K562 treated with DMSO at 1 percent for 4 hours (cell line): ENCODE measurements around the gene USH1G. TPM values are rescaled to one million over a fixed set of nuclear protein-coding genes. Genes with fewer than 3 reads are reported as not detected.

Experiments used
- total RNA-seq: library from RNA; unstranded; fragments of 300-600 nt; gene quantifications from 2 replicates; pipeline ENCODE4 v1.2.3, GENCODE V29; 2022; ENCODE audit not compliant: insufficient read depth

The USH1G gene
- total RNA-seq = 0.33 and 0.47 TPM in 2 replicates

GRCh38 chr17:74922694-74923537, at the start of gene USH1G:
TSS of gene USH1G (minus strand) at chr17:74923255. CDS start at chr17:74923073, 182 bp downstream.

GRCh38 chr17:74972107-74972972, 49.3 kb upstream of the USH1G start, which contains the start of gene HID1:
TSS of gene HID1 (minus strand) at chr17:74972759. CDS start at chr17:74972656, 103 bp downstream.

GRCh38 chr17:74935585-74936469, 12.8 kb upstream of the USH1G start, which contains the start of gene OTOP3:
TSS of gene OTOP3 (plus strand) at chr17:74935898. CDS start at chr17:74935922, 24 bp downstream.

GRCh38 chr17:74924250-74924948, 1.3 kb upstream of the USH1G start, which contains the start of gene OTOP2:
TSS of gene OTOP2 (plus strand) at chr17:74924273. CDS start at chr17:74924633, 360 bp downstream.

GRCh38 chr17:74892974-74893911, 29.8 kb downstream of the USH1G start, which contains the start of gene FADS6:
TSS of gene FADS6 (minus strand) at chr17:74893633. CDS start at chr17:74893595, 38 bp downstream.

GRCh38 chr17:74872313-74873036, 50.6 kb downstream of the USH1G start, which contains the start of gene FDXR:
TSS of gene FDXR (minus strand) at chr17:74872994. CDS start at chr17:74872944, 50 bp downstream.

Other genes with a start within 250 kb of the USH1G start
- gene CD300LF, start 210.3 kb downstream of the USH1G start, total RNA-seq = not detected in 2 replicates
- gene RAB37, start 186.0 kb downstream of the USH1G start, total RNA-seq = not detected in 2 replicates
- gene NHERF1, start 174.6 kb downstream of the USH1G start, total RNA-seq = 72.2 and 83.0 TPM in 2 replicates
- 22.0 and 26.5 TPM in 2 replicates for gene NAT9, start 146.9 kb downstream of the USH1G start, total RNA-seq
- 0.86 and 1.1 TPM in 2 replicates for gene GRIN2C, start 63.4 kb downstream of the USH1G start, total RNA-seq
- 85.8 and 115 TPM in 2 replicates for gene FDXR, start 50.3 kb downstream of the USH1G start, total RNA-seq
- 0.62 TPM in 1 of 2 replicates, not detected in the other for gene FADS6, start 29.6 kb downstream of the USH1G start, total RNA-seq
- 0.40 TPM in 1 of 2 replicates, not detected in the other for gene OTOP2, start 1.0 kb upstream of the USH1G start, total RNA-seq
- not detected in 2 replicates for gene OTOP3, start 12.6 kb upstream of the USH1G start, total RNA-seq
- 3.9 and 9.1 TPM in 2 replicates for gene HID1, start 49.5 kb upstream of the USH1G start, total RNA-seq
- 13.3 and 19.2 TPM in 2 replicates for gene CDR2L, start 64.4 kb upstream of the USH1G start, total RNA-seq
- gene MRPL58, start 89.4 kb upstream of the USH1G start, total RNA-seq = 54.4 and 62.3 TPM in 2 replicates
- 428 and 454 TPM in 2 replicates for gene ATP5PD, start 123.7 kb upstream of the USH1G start, total RNA-seq
- 27.3 and 29.3 TPM in 2 replicates for gene KCTD2, start 124.0 kb upstream of the USH1G start, total RNA-seq
- gene SLC16A5, start 164.7 kb upstream of the USH1G start, total RNA-seq = 2.7 and 7.1 TPM in 2 replicates
- 26.8 and 34.7 TPM in 2 replicates for gene ARMC7, start 186.7 kb upstream of the USH1G start, total RNA-seq
- 52.2 and 76.2 TPM in 2 replicates for gene NT5C, start 208.5 kb upstream of the USH1G start, total RNA-seq
- gene JPT1, start 231.3 kb upstream of the USH1G start, total RNA-seq = 93.6 and 108 TPM in 2 replicates